ENCODE results near the gene BAK1. TPM values are rescaled to one million over a fixed set of nuclear protein-coding genes. Genes with fewer than 3 reads are reported as not detected.

BAK1 gene
- total and polyA plus RNA-seq, 2 of the 13 experiments (the other 11 are each of a cell fraction or from before 2014, with no cell fraction given), result 15.0 to 23.8 TPM

GRCh38 chr6:33577106-33577535 is 3.0 kb downstream of the BAK1 start:
- peaks cover 9% of the 10 kb centered on the region for H3K79me2 ChIP-seq (ENCODE audit: insufficient read depth, low read length)
- peaks cover 24% of the 10 kb centered on the region for H3K4me1 ChIP-seq (ENCODE audit: insufficient read depth, low read length)
- ChIA-PET CTCF (ENCODE audit: low intra/inter-chr PET ratio, low total read pairs) (no interaction called here), POLR2A (no interaction called here)
- no peak overlapping the region for H3K9ac ChIP-seq (ENCODE audit: insufficient read depth, low read depth, low read length)
- intact Hi-C loops (cut with micrococcal nuclease; ENCODE audit: unreplicated experiment) (no loop called here), in situ Hi-C loops (cut with HindIII; ENCODE audit: extremely low pct_ligation_motif_present, low pct_unique_long_range_greater_than_20kb) (no loop called here)
- 83% methylated on average over 9 of the region's 9 CpGs for WGBS (ENCODE audit: low lambda C conversion rate)
- peaks cover 23 to 28% of the 10 kb centered on the region in 2 experiments; a peak in 4 of 5 replicates for H3K36me3 ChIP-seq (replicated peaks in 1 of 2; ENCODE audit: control insufficient read depth in 1 of 2, insufficient read depth in 2 of 2, low read length in 2 of 2)
- no peak overlapping the region for H2AFZ ChIP-seq (ENCODE audit: low read length)
- H3K9me3 ChIP-seq (ENCODE audit: low read length), result no peaks in the 10 kb centered on the region
- no peak for TF ChIP-seq MBNL3 (CRISPR knock-in tag; conservative IDR thresholded peaks at IDR 0.05)
- TF ChIP-seq ESRRA (CRISPR knock-in tag; IDR thresholded peaks at IDR 0.05; ENCODE audit: low read depth), result no peak
- TF ChIP-seq HHEX (CRISPR knock-in tag; IDR thresholded peaks at IDR 0.05), result no peak
- TF ChIP-seq NFKB2 (CRISPR knock-in tag; IDR thresholded peaks at IDR 0.05; ENCODE audit: borderline replicate concordance), result no peak
- no peak for TF ChIP-seq HNF1A (IDR thresholded peaks at IDR 0.05; ENCODE audit: low read depth)
- no peak for TF ChIP-seq HNF1A (CRISPR knock-in tag; IDR thresholded peaks at IDR 0.05; ENCODE audit: borderline replicate concordance)
- TF ChIP-seq GPBP1L1 (CRISPR knock-in tag; IDR thresholded peaks at IDR 0.05), result no peak
- TF ChIP-seq GABPB1 (CRISPR knock-in tag; IDR thresholded peaks at IDR 0.05), result no peak
- no peak for TF ChIP-seq ZNF333 (CRISPR knock-in tag; IDR thresholded peaks at IDR 0.05; ENCODE audit: borderline replicate concordance)
- TF ChIP-seq PLRG1 (conservative IDR thresholded peaks at IDR 0.05), result no peak
- H3K27ac ChIP-seq (ENCODE audit: extremely low read length, insufficient read depth, low read length), result no peak overlapping the region
- BruUV-seq (replicated peaks), result no TSS peak
- H3K4me3 ChIP-seq (replicated peaks in 1 of 3; ENCODE audit: insufficient read depth in 1 of 3, low read depth in 2 of 3, low read length in 3 of 3), result no peak overlapping the region
- no peaks in the 10 kb centered on the region for H3K27me3 ChIP-seq (ENCODE audit: control insufficient read depth in 1 of 2, insufficient read depth in 2 of 2, low read length in 2 of 2)
- no peak overlapping the region for H3K4me2 ChIP-seq (ENCODE audit: low read depth, low read length)
- ATAC-seq, result no peak
- DNase-seq (ENCODE audit: low spot score), result no peak
- H4K20me1 ChIP-seq (ENCODE audit: insufficient read depth, low read length), result no peaks in the 10 kb centered on the region
- no peak for FAIRE-seq

Data from HepG2 (cell line).